ENCODE results near the gene TSPAN7. TPM values are rescaled to one million over a fixed set of nuclear protein-coding genes. Genes with fewer than 3 reads are reported as not detected.

Gene TSPAN7
- total and polyA plus RNA-seq, 2 experiments from 2014 or later = 12.4 to 17.2 TPM

DNA sequence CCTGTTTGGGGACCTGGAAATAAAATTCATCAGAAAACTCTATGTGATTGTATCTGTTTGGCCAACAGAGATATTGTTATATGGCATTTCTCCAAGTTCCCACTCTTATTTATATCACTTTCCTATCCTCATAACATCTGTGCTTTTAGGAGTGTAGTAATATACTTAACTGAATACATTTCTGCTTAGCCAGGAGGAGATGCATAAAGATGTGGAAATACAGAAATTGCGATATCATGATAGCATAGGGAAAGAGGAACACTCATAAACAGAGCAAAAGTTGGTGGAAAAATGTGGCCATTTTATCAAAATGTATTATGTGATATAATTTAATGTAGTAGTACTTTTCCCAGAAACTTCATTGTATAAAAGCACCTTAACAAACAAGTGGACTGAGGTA lies 46.1 kb upstream of the TSPAN7 start:
- H3K9me2 ChIP-seq (replicated peaks; ENCODE audit: insufficient read depth) = no peaks in the 10 kb centered on the region
- no peaks in the 10 kb centered on the region for H3K79me2 ChIP-seq
- no peak for TF ChIP-seq EZH2 (IDR thresholded peaks at IDR 0.05; ENCODE audit: borderline replicate concordance)
- TF ChIP-seq EZH2phosphoT487 (IDR thresholded peaks at IDR 0.05; ENCODE audit: low read depth, severe bottlenecking, unreplicated experiment) = no peak
- no peak for TF ChIP-seq CTCF (IDR thresholded peaks at IDR 0.05; ENCODE audit: poor library complexity)
- H3K36me3 ChIP-seq (replicated peaks; ENCODE audit: insufficient read depth, low read depth) = no peaks in the 10 kb centered on the region
- H4K20me1 ChIP-seq (ENCODE audit: insufficient read depth, poor library complexity, severe bottlenecking) = no peaks in the 10 kb centered on the region
- H3K4me3 ChIP-seq = no peak overlapping the region
- 81% methylated on average over 1 of the region's 1 CpG for WGBS (ENCODE audit: low lambda C conversion rate, missing lambda C conversion rate)
- no peak overlapping the region for H3K27ac ChIP-seq
- H3K4me1 ChIP-seq (ENCODE audit: insufficient read depth) = no peaks in the 10 kb centered on the region
- H3K4me2 ChIP-seq = no peak overlapping the region
- no peaks in the 10 kb centered on the region for H3K9me3 ChIP-seq (ENCODE audit: low read depth)
- no peak overlapping the region for H2AFZ ChIP-seq
- no peak for DNase-seq (ENCODE audit: low spot score)
- H3K27me3 ChIP-seq = no peaks in the 10 kb centered on the region

DNA sequence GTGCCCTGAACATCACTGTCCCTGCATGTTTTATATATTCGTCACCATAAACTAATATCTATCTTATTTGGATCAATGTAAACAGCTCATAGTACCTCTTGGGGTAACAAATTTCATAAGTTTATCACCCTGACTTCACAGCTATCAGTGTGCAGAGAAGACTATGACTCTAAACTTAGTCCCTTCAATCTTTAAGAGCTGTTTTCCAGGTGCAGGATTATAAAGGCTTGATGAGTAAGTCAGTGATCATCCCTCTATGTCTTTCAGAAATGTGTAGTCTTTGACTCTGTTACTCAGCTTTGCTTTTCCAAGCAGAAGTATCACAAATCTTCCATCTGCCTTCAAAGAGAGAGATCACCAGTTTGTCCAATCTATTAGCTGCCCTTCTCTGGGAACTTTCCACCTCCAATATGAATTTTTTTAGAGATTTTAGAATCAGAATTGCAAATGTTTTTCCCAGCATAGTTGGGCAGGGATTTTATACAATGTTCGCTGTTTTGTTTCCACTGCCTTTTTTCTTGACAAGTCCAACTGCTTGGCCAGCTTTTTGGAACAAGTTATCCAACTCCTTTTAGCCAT lies 45.1 kb upstream of the TSPAN7 start:
- no peaks in the 10 kb centered on the region for H4K20me1 ChIP-seq (ENCODE audit: insufficient read depth, poor library complexity, severe bottlenecking)
- no peak overlapping the region for H3K4me2 ChIP-seq
- H3K4me3 ChIP-seq = no peak overlapping the region
- WGBS (ENCODE audit: low lambda C conversion rate, missing lambda C conversion rate) = 65% methylated on average over 2 of the region's 2 CpGs
- no peak overlapping the region for H2AFZ ChIP-seq
- H3K4me1 ChIP-seq (ENCODE audit: insufficient read depth) = no peaks in the 10 kb centered on the region
- no peak for DNase-seq (ENCODE audit: low spot score)
- no peaks in the 10 kb centered on the region for H3K27me3 ChIP-seq
- H3K9me3 ChIP-seq (ENCODE audit: low read depth) = no peaks in the 10 kb centered on the region
- H3K79me2 ChIP-seq = no peaks in the 10 kb centered on the region
- no peaks in the 10 kb centered on the region for H3K9me2 ChIP-seq (replicated peaks; ENCODE audit: insufficient read depth)
- H3K36me3 ChIP-seq (replicated peaks; ENCODE audit: insufficient read depth, low read depth) = no peaks in the 10 kb centered on the region
- H3K27ac ChIP-seq = no peak overlapping the region
- TF ChIP-seq EZH2phosphoT487 (IDR thresholded peaks at IDR 0.05; ENCODE audit: low read depth, severe bottlenecking, unreplicated experiment) (no peak), CTCF (IDR thresholded peaks at IDR 0.05; ENCODE audit: poor library complexity) (no peak), EZH2 (IDR thresholded peaks at IDR 0.05; ENCODE audit: borderline replicate concordance) (no peak)

DNA sequence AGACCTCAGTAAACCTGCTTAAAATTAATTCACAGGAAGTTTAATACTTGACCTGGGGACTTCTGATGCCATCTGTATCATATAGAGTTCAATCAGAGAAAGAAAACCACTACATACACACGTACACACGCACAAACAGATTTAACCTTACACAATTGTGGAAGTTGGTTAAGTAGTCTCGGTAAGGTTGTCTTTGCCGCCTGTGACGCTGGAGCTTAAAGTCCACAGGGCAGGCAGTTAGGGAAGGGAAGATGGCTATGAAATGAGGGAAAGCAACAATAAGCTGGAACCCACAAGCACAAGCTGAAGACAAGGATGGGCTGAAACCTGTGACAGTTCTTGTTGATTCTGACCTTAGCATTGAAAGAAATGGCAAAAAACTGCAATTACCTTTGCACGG lies 41.7 kb upstream of the TSPAN7 start:
- TF ChIP-seq EZH2phosphoT487 (IDR thresholded peaks at IDR 0.05; ENCODE audit: low read depth, severe bottlenecking, unreplicated experiment) (no peak), EZH2 (IDR thresholded peaks at IDR 0.05; ENCODE audit: borderline replicate concordance) (no peak), CTCF (IDR thresholded peaks at IDR 0.05; ENCODE audit: poor library complexity) (no peak)
- DNase-seq (ENCODE audit: low spot score) = no peak
- Histone ChIP-seq H3K36me3 (replicated peaks; ENCODE audit: insufficient read depth, low read depth) (no peaks in the 10 kb centered on the region), H4K20me1 (ENCODE audit: insufficient read depth, poor library complexity, severe bottlenecking) (no peaks in the 10 kb centered on the region), H3K4me1 (ENCODE audit: insufficient read depth) (no peaks in the 10 kb centered on the region), H3K4me3 (no peak overlapping the region), H3K4me2 (no peak overlapping the region), H2AFZ (no peak overlapping the region), H3K9me2 (replicated peaks; ENCODE audit: insufficient read depth) (no peaks in the 10 kb centered on the region), H3K79me2 (no peaks in the 10 kb centered on the region), H3K9me3 (ENCODE audit: low read depth) (no peaks in the 10 kb centered on the region), H3K27me3 (no peaks in the 10 kb centered on the region), H3K27ac (no peak overlapping the region)
- WGBS (ENCODE audit: low lambda C conversion rate, missing lambda C conversion rate) = 77% methylated on average over 6 of the region's 6 CpGs
